HT1080 (cell line): Measurements from ENCODE around the gene KIAA1549. TPM values are rescaled to one million over a fixed set of nuclear protein-coding genes. Genes with fewer than 3 reads are reported as not detected.
"Not testable (repeated sequence)": the region's sequence is repeated elsewhere in the genome, so short reads cannot be mapped to it uniquely, and the experiment has no call there.

Source experiments
- DNase-seq: peaks from one replicate; pipeline ENCODE4 v3.0.0-alpha.2; 2015; ENCODE audit warnings: low read depth
- total RNA-seq: library from RNA; depleted of rRNA; stranded (reverse); fragments of >200 nt; shearing (Covaris generic); gene quantifications from 2 replicates; pipeline ENCODE4 v1.2.3, GENCODE V29; 2014

KIAA1549 gene
- total RNA-seq, 1 experiment from 2014 or later: 4.1 TPM

DNA sequence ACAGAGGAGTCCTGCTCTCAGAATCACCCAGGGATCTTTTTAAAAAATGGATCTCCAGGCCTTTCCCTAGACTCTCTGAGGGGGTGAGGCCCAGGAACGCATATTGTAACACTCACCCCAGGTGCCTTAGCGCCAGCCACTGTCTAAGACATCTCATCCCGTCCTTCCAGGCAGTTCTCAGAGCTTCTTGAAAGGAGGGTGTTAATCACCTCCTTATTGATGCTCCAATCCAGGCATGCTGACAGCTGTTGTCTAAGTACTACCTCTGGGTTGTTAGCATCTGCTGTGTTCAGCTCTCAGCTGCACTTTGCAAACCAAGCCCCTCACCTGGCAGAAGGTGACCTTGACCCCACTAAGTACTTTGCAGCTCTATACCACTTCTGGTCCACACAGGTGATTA lies 36.0 kb downstream of the KIAA1549 start:
- DNase-seq: no peak

DNA sequence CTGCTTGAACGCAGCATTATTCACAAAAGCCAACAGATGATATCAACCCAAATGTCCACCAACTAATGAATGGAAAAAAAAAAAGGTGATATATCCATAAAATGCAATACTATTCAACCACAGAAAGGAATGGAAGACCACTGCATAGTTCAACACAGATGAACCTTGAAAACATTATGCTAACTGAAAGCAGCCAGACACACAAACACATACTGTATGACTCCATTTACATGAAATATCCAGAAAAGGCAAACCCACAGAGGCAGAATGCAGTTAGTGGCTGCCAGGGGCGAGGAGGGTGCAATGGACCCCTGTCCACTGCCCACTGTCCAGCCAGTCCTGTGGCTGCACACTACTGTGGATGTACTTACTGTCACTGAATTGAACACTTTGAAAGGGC lies 36.6 kb downstream of the KIAA1549 start:
- DNase-seq: no peak

DNA sequence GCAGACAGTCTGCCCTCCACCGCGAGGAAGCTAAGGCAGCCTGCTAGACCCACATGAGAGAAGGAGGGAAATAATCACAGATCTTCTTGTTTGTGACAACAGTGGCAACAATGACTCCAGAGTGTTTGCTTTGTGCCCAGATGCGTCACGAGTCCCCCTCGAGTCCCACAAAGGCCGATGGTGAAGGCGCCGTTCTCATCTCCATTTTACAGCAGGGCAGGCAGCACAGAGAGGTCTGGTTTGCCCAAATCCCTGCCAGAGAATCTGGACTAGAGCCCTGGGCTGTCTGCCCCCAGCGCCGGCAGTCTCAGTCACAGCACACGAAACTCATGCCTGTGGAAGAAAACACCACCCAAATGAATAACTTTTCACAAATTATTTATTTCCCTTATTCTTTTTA lies 38.1 kb downstream of the KIAA1549 start:
- no peak for DNase-seq

DNA sequence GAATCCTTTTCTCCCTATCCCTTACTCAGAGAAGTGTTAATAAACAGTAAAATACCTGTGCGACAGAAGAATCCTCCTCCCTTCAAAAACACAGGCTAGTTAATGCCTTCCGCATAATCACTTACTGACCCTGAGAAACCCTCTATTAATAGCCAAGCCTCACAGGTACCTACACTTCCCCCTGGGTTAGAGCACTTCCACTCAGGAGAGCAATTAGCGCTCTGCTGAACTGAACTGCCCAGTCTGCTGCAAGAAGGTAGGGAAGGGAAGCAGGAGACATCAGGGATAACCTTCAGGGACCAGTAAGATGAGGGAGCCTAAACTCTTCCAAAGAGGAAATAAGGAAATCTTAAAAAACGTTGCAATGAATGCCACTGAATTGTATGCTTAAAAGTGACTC lies 39.6 kb downstream of the KIAA1549 start:
- DNase-seq: no peak

DNA sequence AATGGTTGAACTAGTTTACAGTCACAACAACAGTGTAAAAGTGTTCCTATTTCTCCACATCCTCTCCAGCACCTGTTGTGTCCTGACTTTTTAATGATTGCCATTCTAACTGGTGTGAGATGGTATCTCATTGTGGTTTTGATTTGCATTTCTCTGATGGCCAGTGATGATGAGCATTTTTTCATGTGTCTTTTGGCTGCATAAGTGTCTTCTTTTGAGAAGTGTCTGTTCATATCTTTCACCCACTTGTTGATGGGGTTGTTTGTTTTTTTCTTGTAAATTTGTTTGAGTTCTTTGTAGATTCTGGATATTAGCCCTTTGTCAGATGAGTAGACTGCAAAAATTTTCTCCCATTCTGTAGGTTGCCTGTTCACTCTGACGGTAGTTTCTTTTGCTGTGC lies 40.6 kb downstream of the KIAA1549 start:
- not testable (repeated sequence) for DNase-seq

DNA sequence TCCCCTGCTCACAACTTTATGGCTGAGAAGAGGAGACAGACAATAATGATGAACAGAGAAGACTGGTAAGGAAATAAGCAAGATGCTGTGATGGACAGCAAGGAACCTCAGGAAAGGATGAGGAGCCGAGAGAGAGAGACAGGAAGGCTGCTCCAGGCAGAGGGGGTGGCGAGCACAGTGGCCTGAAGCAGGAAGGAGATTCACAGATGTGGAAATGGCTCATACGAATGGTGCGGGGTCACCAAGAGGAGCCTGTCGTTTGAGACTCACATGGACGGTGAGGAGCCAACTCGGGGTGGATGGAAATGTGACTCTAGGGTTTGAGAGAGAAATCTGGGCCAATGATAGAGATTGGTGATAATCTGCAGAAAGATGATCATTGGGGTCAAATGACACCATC lies 43.7 kb downstream of the KIAA1549 start:
- DNase-seq: no peak

DNA sequence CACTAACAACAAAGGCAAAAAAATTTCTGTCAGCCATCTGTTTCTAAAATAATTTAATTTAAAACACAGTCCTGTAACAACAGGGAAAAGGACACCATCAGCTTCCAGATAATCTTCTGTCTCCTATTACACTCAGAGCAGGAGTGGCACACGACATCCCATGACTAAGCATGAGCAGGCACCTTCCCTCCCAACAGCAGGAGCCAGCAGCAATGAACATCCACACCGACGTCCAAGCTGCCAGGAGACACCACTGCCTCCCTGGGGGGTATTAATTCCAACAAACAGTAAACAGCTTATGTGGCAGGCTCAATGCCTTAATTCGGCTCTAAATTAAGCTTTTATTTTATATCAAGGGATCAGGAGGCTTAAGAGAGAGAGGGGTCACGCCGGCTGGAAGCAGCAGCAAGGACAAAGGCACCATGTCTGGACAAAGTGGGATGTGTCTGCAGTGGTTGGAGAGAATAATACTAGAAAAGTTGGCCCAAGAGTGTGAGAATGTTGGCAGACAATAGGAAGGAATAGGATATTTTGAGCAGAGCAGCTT lies 45.7 kb downstream of the KIAA1549 start:
- peak; percentile 92 for DNase-seq

DNA sequence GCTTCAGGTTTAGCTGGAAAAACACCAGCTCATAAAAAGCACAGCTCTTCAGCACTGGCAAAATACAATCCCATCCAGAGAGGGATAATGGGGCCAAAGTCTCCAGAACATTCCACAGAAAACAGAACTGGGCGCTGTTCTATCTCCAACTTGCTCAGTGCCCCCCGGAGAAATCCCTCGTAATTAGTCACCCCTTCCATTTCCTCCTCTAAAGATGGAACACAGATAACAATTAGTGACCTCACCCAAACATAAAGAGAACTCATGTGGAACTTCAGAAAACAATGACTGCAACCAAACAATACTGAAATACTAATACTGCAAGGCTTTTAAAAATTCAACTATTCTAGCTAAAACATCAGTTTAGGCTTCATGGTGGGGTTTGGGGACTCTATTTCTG lies 46.3 kb downstream of the KIAA1549 start:
- peak; percentile 68 for DNase-seq

DNA sequence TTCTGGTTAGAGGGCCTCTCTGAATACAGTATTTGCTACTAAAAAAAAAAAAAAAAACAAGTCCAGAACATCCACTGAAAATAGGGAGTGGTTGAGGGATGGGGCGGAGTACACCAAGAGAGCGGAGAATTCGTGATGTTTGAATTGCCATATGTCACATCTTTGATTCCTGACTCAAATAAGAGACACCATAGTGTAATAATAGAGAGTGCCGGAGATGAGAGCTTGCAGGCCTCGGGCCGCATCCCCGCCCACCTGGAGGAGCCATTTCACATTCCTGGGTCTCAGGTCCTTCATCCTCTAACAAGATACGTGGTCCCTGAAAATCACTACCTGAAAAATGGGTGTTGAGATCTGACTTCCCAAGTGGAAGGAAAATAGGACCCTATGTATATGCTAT lies 46.8 kb downstream of the KIAA1549 start:
- DNase-seq: no peak

DNA sequence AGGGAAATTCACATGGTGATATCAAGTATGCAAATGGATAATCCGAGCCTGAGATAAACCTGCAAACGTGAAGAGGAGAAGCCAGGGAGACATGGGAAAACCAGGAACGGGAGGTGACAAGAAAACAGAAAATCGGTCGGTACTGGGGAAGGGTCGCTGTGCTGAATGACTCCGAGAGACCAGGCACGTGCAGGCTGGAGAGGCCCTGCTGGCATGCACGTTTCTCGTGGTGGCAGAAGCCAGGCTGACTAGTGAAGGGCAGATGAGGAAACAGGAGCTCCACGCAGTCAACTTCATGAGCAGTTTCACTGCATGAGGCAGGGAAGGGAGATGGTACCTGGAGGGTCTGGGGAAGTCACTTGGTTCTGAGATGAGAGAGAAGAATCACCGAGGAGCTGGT lies 48.3 kb downstream of the KIAA1549 start:
- no peak for DNase-seq

DNA sequence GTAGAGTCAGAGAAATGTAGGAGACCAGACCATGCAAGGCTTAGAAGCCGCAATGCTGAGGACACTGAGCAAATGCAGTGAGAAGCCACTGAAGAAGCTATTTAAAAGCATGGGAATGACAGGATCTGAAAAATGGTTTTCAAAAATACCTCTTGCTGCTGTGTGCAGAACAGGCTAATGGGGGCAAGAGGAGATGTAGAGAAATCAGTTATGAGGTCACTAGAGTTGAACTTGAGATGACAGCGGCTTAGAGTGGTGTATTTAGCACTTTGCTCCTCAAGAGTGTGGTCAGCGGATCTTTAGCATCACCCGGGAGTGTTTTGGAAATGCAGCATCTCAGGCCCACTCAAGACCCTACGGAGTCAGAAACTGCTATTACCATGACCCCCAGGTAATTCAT lies 48.8 kb downstream of the KIAA1549 start:
- DNase-seq: no peak

DNA sequence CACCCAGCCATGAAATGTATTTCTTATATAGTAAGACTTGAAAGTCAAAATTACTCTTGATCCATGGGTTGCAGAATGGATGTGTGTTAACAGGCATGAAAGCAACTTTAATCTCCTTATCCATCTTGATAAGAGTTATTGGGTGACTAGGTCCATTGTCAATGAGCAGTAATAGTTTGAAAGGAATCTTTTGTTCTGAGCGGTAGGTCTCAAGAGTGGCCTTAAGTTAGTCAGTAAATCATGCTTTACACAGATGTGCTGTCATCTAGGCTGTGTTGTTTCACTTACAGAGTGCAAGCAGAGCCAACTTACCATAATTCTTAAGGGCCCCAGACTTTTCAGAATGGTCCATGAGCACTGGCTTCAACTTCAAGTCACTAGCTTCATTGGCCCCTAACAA lies 51.2 kb downstream of the KIAA1549 start:
- DNase-seq: no peak

DNA sequence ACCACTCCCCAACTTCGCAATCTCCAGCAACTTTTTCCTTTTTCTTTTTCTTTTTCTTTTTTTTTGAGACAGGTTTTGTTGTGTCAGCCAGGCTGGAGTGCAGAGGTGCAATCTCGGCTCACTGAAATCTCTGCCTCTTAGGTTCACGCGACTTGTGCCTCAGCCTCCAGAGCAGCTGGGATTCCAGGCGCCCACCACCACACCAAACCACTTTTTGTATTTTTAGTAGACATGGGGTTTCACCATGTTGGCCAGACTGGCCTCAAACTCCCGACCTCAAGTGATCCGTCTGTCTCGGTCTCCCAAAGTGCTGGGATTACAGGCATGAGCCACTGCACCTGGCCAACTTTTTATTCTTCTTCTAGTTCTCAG lies 55.0 kb downstream of the KIAA1549 start:
- no peak for DNase-seq

DNA sequence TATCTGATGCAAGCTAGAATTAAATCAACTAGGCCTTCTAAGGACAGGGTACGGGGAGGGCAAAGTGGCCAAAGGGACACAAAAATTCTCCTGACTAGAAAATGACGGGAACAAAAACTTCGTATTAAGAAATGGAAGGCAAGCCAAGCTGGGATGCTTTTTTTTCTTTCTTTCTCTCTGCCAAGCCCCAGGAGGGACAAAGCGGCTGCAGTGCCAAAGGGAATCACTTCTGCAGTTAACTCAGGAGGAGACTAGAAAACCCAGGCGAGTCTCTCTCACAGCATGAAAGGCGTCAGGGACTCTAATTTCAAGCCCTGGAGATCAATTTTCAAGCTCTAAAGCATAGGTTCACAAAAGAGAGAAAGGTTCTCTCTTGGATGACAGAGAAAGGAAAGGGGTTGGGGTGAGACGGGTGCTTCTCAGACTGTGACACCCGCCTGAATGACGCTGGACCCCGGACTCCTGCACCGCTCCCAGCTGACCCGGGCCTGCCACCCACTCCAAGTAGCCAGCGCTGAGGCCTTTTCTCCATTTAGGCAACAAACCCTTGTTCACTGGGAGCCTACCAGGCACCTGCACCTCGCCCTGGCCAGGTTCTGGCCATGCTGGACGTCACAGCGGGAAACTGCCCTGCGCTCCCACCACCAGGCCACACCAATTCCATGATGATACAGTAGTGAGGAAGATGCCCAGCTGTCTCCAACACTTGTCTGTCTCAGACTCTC lies 56.5 kb downstream of the KIAA1549 start:
- DNase-seq: no peak

DNA sequence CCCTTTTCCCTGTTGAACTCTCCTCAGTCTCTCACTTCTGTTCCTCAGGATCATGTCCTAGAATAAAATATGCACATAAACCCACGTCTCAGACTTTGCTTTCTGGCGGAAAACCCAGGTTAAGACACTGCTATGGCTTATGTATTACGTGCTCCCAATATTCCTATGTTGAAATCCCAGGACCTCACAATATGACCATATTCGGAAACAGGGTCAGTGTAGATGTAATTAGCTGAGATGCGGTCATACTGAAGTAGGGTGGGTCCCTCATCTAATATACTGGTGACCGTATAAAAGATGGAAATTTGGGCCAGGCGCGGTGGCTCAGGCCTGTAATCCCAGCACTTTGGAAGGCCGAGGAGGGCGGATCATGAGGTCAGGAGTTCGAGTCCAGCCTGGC lies 59.9 kb downstream of the KIAA1549 start:
- no peak for DNase-seq

DNA sequence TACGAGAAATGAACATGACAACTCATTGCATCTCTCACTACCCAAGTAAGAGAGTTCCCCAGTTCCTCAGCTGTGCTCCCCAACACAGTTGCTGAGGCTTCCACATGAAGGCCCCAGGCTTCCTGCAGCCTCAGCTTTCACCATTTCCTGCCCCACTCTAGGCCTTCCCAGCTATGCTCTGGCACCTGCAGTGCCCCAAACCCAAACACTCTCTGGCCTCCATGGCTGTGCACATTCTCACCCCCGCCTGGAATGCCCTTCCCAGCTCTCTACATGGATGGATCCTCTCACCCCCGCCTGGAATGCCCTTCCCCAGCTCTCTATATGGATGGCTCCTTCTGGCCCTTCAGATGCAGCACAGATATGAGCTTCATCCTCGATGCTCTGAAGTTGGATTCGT lies 61.3 kb downstream of the KIAA1549 start:
- DNase-seq: no peak

DNA sequence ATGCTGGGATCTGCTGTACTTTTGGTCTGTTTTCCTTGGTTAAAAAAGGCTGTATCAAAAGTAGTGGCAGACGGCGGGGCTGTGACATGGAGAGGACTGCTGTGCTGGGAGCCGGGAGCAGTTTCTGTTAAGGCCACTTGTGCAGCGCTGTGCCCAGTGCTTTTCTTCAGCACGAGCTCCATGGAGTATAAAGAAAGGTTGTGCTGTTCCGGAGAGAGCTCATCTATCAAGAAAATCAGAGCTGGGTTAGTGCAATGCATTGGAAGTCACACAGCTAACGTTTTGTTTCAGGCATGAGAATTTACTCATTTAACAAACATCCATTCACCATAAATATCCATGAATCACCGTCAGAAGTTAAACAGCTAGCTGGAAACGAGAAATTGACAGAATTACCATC lies 62.0 kb downstream of the KIAA1549 start:
- no peak for DNase-seq

DNA sequence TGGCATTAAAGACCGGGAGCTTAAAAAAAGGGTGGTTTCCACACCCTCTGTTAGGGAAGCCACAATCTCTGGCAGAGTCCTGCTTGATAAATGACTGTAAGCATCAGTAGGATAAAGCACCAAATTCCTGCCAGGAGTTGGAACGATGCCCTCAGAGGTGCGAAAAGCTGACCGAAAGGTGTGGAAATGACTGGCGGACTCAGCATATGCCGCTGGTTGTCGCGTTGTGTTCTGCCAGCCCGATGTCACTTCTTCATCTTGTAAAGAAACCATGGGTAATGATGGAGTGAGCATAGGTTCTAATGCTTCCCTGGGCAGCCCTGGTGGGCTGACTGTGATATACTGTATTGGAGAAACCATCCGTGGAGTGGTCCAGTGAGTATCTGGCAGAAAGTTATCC lies 62.4 kb downstream of the KIAA1549 start:
- DNase-seq: no peak

DNA sequence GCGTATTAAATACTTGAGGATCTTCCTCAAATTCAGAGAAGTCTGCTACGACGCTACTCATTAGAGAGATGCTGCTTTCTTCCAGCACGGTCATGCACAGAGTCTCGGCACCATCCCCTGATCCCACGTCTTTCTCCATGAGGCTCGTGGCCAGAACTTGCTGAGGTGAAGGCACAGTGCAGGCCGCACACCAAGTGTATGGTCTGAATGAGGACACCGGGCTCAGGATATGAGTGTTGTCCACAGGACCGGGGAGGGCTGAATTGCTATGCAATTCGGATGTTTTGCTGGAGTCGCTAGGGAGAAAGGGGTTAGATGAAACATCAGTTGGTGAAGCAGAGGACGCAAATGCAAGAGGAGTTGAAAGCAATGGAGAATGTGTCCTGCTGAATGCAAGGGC lies 63.0 kb downstream of the KIAA1549 start:
- no peak for DNase-seq

DNA sequence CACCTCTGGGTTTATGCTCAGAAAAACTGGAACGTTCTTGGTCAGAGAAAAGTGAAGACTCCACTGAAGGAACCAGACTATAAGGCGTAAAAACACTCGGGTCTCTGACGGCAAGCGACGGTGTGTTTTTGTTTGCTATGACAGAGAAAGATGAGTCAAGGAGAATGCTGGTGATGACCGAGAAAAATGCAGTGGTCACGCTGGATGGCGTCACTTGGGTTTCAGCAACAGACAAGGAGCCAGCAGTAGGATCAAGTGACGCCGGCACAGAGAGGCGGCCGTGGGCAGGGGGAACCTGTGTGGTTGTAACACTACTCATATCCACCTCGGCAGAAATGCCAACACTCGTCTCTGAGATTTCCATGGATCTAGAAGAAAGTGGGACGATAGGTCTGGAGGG lies 63.4 kb downstream of the KIAA1549 start:
- no peak for DNase-seq

DNA sequence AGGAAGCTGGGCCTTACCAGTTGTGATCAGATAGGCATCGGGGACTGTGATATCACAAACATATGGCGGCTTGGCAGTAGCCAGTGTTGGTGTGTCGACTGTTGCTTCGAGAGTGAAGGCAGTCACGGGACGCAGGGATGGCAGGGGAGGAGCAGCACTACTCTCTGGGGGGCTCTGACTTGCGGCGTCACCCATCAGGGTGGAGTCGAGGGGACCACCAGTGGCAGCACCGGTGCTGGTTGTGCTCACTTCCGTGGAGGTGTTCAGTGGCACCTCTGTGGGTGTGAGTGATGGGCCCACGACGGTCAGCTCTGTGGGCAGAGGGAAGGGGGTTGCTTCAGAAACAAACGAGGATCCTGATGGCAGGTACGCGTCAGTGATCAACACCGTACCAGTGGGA lies 64.5 kb downstream of the KIAA1549 start:
- no peak for DNase-seq

DNA sequence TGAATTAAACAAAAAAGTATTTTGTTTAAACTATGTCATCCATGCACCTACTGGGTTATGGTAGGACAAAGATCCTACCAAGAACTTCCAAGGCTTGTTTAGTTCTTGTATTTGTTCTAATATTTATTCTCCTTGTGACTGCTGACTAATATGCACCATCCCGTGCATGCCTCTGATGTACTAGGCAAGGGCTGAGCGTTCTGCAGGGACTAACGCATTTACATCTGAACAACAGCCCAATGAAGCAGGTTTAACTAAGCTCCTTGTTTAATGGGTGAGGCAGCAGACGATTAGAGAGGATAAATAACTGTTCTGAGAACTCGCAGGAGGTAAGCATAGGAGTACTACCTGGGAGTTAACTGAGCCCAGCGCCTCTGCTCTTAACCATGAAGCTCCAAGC lies 64.9 kb downstream of the KIAA1549 start:
- no peak for DNase-seq

DNA sequence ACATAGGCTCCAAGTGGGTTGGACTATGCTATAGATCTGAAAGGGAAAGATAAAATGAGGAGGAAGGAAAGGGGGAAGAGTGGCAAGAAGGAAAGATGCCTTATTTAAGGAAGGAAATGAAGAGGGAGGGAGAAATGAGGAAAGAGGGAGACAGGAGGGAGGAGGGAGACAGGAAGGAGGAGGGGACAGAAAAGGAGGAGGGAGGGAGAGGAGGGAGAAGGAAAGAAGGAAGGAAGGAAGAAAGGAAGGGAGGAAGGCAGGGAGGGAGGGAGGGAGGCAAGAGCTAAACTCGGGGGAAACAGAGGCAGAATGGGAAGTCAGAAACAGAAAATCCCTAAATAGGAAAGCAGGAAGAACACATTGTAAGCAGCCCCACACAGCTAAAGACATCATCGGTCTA lies 67.4 kb downstream of the KIAA1549 start:
- DNase-seq: no peak

DNA sequence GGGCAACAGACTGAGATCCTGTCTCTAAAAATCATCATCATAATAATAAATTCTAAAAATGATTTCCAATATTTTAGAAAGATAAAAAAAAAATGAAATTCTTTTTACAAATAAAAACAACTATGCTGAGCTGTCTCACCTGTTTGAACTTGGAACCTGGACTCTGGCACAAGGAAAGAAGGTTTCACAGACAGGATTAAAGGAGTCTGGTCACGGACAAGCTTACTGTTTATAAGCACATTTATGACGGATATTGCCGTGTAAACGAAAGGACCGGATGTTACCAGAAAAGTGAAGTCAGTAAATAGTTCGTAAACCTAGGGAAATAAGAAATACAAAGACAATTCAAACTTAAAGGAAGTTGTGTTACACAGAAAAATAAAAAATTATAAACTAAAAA lies 70.2 kb downstream of the KIAA1549 start:
- no peak for DNase-seq
